Stimulated activated naive CD8-positive, alpha-beta T cell treated with anti-CD3 and anti-CD28 coated beads, Interleukin-15, Interleukin-2, amounts not matched to agents 100 U/mL and 50 U/mL, for 24 hours (primary cell): ENCODE data around the gene HDAC9.
"Not testable (repeated sequence)": the region's sequence is repeated elsewhere in the genome, so short reads cannot be mapped to it uniquely, and the experiment has no call there.

ENCODE experiments used
- ATAC-seq: fragments of 150-1000 bp; cut with Tn5 transposase; one replicate; pipeline ENCODE4 v1.10.0; 2021
- DNase-seq: peaks from one replicate; pipeline ENCODE4 v3.0.0; 2021

HDAC9 gene

GRCh38 chr7:19023477-19023876 lies 527.9 kb downstream of the HDAC9 start:
- ATAC-seq: no peak
- DNase-seq: no peak

- ATAC-seq: no peak
- no peak for DNase-seq
These were observed 528.7 kb downstream of the HDAC9 start for GRCh38 chr7:19024261-19024660.

- DNase-seq (no peak), ATAC-seq (no peak)
These were observed 531.3 kb downstream of the HDAC9 start for GRCh38 chr7:19026888-19027287.

GRCh38 chr7:19030281-19030680 lies 534.7 kb downstream of the HDAC9 start:
- DNase-seq: no peak
- ATAC-seq: no peak

GRCh38 chr7:19032942-19033341 lies 537.4 kb downstream of the HDAC9 start:
- not testable (repeated sequence) for DNase-seq, ATAC-seq

GRCh38 chr7:19051767-19052375 lies 556.3 kb downstream of the HDAC9 start:
- DNase-seq (peak; percentile 40), ATAC-seq (no peak)
